GM19463 (cell line): ENCODE measurements around the gene HOMER2.
A peak's percentile ranks its signal among the peaks of the same experiment; 100 is the strongest.
"Not testable (repeated sequence)": the region's sequence is repeated elsewhere in the genome, so short reads cannot be mapped to it uniquely, and the experiment has no call there.

Source experiments
- ATAC-seq: cut with Tn5 transposase; IDR thresholded peaks from one replicate; pipeline ENCODE4 v1.9.1; 2021; ENCODE audit warnings: mild to moderate bottlenecking, moderate library complexity; ENCODE audit not compliant: unreplicated experiment

The HOMER2 gene

DNA sequence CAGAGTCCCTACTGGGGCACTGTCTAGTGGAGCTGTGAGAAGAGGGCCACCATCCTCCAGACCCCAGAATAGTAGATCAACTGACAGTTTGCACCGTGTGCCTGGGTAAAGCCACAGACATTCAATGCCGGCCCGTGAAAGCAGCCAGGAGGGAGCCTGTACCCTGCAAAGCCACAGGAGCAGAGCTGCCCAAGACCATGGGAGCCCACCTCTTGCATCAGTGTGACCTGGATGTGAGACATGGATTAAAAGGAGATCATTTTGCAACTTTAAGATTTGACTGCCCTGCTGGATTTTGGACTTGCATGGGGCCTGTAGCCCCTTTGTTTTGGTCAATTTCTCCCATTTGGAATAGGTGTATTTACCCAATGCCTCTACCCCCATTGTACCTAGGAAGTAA is 86.5 kb downstream of the HOMER2 start:
- ATAC-seq = not testable (repeated sequence)

DNA sequence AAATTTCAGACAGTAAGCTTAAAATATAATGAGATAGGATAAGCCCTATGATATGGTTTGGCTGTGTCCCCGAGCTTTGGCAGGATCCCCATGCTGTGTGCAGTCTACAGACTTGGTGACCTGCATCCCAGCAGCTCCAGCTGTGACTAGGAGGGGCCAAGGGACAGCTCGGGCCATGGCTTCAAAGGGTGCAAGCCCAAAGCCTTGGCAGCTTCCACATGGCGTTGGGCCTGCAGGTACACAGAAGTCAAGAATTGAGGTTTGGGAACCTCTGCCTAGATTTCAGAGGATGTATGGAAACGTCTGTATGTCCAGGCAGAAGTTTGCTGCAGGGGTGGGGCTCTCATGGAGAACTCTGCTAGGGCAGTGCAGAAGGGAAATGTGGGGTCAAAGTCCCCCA is 86.9 kb downstream of the HOMER2 start:
- not testable (repeated sequence) for ATAC-seq

DNA sequence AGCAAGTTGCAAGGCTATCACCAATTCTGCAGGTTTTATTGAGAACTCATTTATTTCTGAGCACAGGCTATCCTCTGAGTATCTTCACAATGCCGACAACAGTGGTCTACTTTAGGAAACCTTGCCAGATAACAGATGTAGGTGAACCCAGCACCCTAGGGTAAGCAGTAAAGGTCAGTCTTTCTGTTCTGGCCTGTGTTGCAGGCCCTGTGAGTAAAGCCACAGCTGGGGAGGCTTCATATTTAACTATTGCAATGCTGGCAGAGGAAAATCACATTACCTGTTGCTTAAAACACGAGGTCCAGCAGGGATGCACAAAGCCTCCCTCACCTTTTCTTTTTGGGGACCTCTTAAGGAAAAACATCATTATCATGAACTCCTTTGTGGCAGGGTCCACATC is 87.6 kb downstream of the HOMER2 start:
- ATAC-seq = no peak

DNA sequence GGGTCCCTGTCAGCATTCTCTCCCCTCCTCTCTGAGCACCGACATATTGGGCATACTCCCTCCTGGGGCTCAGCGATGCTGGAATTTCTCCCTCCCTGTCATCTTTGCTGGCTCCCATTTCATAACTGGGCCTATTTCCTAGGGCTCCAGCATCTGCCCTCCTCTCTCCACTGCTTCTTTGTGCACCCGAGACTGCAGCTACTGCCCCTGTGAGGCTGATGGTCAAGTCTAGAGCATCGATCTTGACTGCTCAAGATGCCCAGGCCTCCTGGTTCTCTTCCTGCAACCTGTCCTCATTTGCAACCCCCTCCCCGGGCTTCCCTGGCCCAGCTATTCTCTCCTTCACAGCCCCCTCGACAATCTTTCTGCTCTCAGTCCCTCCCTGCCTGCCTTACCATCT is 89.6 kb downstream of the HOMER2 start:
- no peak for ATAC-seq

DNA sequence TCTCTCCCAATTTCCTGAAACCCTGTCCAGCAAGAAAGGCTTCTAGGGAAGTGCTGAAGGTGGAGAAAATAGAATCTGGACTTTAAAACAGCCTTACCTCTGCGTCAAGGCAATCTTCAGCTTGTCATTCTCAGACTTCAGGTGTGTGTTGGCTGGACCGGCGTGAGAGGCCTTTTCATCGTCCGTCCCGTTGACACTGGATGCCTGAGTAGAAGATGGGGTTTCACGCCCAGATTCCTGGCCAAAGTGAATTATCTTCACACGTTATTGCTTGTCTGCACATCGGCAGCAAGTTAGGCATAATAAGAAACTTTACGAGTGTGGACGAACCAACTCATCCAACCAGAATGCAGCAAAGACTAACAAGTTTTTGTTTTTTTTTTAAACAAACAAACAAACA is 93.6 kb downstream of the HOMER2 start:
- ATAC-seq = no peak

DNA sequence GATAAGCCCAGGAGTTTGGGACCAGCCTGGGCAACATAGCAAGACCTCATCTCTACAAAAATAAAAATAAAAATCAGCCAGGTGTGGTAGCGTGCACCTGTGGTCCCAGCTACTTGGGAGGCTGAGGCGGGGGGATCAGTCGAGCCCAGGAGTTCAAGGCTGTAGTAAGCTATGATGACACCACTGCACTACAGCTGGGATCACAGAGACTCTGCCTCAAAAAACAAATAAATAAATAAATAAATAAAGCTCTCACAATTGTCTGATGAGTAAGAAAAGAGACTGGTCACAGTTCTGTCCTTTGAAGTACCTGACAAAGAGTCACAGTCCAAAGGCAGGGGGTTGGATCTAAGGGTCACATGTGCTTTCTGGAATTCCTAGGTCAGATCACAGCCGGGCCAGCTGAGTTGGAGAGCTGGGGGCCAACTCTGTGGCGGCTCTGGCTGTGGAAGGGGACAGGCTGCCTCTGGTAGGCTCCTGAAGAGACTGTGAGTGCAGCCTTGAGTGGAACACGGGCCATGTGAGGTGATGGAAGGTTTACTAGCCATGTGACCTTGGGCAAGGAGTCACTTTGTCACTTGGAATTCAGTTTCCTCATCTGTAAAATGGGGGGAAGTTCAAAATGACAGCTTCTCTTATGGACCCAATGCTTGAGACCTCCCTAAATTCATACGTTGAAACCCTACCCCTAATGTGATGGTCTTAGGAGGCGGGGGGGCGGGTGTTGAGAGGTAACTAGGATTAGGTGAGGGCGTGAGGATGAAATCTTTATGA is 95.9 kb downstream of the HOMER2 start:
- no peak for ATAC-seq

DNA sequence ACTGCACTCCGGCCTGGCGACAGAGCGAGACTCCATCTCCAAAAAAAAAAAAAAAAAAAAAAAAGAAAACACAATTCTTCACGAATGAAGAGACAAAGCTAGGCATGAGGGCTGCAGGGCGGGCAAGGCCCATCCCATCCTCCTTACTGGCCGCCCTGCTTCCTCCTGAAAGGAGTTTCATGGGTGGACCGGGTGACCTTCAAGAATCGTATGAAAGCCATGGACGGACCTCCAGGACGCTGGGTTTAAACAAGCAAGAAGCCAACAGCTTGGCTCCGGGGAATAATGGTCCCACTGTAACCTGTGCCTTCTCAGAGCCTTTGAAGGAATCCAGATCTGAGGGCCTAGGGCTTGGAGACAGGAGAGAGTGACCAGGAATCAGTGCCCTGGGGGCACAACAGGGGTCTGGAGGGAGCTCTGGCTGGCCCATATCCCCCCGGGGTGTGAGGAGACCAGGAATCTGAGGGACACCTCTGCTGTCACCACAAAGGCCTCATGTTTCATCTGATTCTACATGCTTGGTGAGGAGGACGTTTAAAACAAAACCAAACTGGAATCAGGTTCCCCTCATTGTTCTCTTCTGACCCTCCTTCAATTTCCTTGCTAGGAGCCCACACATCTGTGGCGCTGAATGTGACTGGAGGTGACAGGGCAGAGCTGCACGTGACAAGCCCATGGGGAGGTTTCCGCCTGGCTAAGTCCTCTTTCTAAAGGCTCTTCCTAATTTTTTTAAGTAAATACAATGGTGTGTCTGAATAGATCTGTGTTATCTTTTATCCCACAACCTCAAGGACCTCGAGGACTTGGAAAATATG is 97.0 kb downstream of the HOMER2 start:
- no peak for ATAC-seq

DNA sequence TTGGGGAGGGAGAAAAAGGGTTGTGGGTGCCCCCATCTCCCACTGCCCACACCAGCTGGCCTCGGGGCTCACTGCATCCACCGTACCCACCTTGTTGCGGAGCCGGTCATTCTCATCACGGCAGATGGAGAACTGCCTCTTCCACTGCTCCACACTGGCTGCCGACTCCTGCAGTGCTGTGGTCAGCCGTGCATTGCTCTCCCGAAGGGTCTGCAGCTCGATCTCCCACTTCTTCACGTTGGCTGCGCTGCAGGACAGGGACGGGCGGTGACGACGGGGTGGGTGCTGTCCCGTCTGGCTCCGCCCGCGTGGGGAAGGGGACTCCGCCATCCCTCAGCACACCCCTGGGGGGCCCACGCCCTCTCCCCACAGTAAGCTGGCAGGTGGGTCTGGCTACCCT is 98.0 kb downstream of the HOMER2 start:
- no peak for ATAC-seq

DNA sequence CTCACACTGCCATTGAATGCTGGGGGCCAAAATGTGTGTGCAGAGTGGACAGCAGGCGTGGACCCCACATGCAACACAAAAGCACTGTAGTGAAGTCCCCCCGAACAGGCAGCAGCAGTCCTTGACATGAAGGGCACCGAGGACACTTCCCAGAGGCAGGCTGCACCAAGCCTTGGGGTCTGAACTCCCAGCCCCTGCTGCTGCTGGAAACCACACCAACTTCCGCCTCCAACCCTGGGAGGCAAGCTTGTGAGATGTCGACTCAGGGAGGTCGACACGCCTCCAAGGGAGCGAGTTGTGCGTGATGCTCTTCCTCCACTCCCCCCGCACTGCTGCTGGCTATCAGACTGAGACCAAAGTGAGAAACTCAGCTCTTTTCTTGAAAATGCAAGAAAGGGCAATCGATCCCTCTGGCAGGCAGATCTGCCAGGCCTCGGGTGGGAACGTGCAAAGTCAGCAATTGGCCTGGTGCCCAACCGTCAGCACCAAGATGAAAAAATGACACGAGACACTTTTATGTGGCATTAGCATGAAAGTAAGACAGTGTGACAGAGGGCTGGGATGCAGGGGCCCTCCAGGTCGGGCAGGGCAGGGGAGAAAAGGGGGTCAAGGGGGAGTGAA is 99.5 kb downstream of the HOMER2 start:
- ATAC-seq = no peak

DNA sequence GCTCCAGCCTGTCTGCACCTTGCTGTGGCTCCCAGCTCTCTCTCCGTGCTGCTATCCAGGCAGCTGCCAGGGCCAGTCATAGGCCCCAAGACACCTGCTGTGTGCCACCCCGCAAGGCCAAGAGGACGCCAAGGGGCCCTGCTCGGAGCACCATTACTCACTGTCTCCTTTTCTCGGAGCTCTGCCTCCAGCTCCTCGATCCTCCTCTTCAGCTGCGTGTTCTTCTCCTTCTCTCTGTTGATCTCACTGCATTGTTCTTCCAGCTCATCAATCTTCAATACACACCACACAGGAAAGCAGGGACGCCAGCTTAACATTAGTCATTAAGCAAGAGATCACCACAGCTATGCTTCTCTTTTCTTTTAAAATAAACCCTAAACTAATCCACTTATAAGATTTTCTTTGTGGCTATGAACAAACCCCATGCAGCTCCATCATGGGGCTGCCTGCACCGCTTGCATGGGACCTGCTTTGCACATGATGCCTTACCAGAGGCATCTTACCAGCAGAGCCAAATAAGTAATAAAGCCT is 100.5 kb downstream of the HOMER2 start:
- ATAC-seq = no peak

DNA sequence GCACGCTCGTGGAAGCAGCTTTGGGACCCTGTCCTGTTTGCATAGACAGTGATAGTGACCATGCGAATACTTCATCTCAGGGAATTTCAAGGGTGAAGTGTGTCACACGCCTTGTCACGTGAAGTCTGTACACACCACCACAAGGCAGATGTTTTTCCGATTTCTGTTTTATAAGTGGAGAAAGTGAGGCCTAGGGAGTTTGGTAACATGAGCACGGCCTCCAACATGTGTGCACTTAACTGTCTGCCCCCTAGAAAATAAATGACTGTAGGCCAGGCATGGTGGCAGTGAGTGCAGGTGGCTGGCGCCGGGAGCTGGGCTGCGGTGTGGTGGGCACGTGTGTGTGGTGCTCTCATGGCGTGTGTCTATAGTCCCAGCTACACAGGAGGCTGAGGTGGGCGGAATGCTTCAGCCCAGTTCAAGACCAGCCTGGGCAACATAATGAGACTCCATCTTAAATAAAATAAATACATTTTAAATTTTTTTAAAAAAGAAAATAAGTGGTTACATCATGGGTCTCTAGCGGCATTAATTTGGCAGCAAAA is 101.1 kb downstream of the HOMER2 start:
- no peak for ATAC-seq

DNA sequence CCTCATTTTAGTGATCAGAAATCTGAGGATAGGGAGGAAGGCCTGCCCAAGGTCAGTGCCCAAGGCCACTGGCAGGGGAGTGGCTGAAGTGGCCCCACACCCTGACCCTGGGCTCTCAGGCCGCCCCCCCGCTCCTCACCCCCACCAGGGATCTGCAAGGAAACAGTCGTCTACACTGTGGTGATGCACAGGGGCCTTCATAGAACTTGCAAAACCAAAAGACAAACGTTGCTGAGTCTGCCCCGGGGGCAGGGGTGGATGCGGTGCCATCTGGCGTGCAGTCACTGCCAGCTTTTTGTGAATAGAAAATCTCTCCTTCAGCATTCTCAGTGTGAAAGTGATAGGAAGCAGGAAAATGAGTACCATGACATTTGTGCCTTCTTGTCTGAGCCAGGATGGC is 101.8 kb downstream of the HOMER2 start:
- ATAC-seq = no peak

DNA sequence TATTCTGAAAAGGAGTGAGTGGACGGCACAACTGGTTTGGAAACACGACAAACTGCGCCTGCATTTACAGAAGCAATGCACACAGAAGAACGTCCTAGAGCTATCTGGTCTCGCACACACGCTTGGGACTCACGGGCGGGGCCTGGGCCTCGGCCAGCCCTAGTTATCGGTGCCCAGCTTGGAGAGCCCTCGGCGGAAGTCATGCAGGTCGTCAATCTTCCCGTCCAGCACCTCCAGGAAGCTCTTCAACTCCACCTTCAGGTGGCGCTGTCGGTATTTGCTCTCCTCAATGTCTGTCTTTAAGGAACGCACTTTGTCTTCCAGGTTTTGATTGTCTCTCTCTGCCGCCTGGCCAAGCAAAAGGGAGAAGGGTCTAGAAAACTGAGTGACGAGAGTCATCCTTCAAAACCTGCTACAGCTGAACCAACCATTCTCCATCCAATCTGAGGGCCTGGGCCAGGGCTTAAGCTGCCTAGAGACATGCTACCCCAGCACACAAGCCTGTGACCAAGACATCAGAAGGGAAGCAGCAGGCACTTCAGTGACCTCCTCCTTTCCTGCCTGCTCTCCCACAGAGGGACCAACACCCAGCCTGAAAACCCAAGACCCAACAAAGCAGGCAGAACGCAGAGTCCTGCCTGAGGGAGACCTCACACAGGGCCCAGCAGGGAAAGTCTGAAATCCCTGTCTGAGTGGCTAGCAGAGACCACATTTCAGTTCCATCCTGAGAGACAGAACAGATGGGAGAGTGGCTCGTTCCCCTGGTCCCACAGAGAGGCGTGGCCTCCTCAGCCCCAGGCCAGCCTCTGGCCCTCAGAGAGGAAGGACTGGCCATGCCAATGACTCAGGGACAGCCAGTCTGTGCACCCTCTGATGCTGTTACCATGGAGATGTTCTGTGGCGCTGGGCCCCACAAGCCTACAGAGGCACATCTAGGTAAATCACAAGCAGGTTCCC is 102.7 kb downstream of the HOMER2 start:
- ATAC-seq = peak; percentile 72

DNA sequence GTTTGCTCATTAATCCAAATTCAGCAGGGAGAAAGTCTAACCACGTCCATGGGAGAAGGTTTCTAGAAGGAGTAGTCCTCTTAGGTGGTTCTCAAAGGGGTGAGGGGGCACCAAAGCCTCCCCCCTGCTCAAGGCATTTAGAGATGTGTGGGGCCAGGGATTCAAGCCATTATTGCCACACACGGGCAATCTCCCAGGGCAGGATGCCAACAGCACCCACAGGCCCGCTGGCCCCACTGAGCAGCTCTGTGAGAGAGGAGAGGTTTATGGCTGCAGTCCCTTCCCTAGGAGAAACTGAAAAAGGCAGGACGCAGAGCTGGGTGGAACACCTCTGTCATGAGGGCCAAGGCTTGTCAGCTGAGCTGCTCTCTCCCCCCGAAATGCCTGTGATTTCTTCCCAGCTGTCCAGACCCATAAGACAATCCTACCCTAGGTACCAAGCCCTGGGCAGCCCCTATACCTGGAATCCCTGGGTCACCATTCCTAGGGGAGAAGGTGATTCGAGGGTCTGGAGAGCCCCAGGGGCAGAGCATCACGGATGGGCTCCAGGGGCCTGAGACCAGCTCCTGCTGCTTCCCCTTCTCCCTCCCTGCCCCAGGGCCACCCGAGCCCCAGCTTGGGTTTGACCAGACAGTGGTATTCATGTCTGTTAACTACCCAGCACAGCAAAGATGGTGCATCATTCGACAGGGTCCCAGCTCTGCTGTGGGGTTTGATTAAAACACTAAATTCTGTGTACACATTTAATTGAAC is 104.1 kb downstream of the HOMER2 start:
- no peak for ATAC-seq

DNA sequence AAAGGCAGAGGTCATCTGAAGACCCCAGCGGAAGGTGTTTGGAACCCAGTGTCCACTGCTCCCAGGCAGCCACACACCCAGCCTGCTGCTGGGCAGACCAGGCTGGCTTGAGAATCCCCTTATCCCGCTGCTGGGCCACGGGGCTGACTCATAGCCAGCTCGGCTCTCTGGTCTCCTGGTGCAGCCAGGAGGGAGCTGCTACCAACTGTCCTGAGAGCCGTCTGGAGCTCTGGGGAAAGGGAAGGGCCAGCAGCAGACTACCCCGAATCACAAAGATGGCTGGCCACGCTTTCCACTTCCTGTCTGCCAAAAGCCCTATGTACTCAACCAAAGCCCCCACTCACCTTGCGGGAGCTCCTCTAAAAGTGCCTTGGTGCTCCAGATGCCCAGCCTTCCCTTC is 104.8 kb downstream of the HOMER2 start:
- no peak for ATAC-seq

DNA sequence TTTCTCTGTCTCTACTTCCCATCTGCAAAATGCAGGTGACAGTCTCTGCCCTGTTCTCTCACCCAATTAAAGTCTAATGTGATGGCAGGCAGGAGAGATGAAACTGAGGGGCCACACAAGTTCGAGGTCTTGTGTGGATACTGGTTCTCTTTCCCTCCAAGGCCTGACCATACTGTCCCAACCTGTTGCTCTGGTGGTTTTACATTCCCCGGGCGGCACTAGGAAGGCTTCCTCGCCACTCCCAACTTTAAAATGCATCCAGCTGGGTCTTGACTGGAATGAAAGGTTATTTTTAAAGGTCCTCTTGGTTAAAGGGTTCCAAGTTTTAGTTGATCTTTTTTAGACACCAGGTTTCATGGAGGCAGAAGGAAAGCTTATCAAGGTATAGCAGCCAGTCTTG is 105.9 kb downstream of the HOMER2 start:
- ATAC-seq = no peak

DNA sequence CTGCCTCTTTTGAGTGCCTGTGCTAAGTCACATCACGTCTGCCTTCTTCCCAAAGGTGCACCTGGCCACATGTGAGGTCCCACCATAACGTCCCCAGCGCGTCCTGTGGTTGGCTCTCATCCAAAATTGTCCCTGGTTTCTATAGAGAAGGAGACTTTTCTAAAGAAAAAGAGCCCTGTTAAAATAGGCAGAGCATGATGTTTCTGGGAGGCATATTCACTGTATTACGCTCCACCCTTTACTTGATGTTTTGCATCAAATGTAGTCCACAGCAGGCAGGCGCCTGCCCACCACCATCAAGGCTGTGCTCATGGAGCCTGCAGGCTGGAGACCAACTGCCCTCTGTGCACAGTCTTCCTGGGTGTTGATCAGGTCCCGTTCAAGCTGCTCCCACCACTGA is 106.8 kb downstream of the HOMER2 start:
- no peak for ATAC-seq

DNA sequence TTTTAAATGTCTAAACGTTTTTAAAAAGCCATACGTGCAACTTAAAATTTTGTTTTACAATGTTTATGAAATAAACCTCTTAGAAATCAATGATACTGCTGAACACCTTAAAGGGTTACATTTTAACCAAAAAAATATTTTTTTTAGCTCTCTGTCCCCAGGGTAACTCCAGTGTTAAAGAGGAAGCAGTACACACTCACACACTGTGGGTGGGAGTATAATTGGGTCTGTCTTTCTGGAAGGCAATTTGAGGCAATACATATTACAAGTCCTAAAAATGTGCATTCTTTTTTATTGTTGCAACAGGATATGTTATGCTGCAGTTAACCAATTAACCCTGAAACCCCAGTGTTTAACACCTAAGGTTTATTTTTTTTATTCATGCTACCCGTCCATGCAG is 109.0 kb downstream of the HOMER2 start:
- ATAC-seq = no peak

DNA sequence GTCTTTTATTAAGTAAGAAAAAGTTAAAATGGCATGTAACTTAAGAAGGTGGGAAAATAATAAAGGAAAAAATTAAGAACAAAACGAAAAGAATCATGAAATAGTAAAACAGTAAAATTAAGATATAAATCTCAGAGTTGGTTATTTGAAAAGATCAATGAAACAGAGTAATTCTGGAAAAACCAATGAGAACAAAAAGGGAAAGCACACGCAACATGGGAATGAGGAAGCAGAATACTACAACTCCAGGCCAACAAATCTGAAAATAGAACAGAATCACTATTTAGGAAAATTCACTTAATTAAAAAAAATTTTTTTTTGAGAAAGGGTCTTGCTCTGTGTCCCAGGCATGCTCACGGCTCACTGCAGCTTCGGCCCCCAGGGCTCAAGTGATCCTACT is 112.4 kb downstream of the HOMER2 start:
- ATAC-seq = no peak

DNA sequence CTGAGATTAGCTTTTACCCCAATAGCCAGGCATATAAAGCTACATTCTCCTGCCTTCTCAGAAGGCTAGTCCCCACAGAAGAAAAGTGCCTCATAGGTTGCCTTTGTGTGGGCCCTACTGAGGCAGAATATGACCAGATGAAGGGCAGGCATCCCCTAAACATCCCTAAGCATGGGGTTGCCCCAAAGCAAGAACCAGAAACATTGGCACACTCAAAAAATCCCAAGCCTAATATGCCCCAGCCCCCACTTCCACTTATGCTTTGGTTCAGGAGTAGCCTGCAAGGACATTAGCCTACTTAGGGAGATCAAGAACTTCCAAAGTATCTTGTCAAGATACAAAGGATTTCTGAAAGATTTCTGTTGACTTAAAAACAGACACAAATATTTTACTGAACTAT is 113.4 kb downstream of the HOMER2 start:
- ATAC-seq = no peak
